ENCODE data around the gene LAMA1.
"Not testable (repeated sequence)": the region's sequence is repeated elsewhere in the genome, so short reads cannot be mapped to it uniquely, and the experiment has no call there.

The LAMA1 gene

GRCh38 chr18:7117390-7118355 is at the start of gene LAMA1:
TSS of gene LAMA1 (minus strand) at chr18:7117797. CDS start at chr18:7117720, 77 bp downstream.
- no peaks in the 10 kb centered on the region for H3K9me3 Mint-ChIP-seq
- H3K4me1 Mint-ChIP-seq (ENCODE audit: low read depth) = no peaks in the 10 kb centered on the region
- peaks cover 38% of the 10 kb centered on the region for H3K27me3 Mint-ChIP-seq (ENCODE audit: low read depth)
- no peaks in the 10 kb centered on the region for H3K36me3 Mint-ChIP-seq (ENCODE audit: low read depth)
- peak within 1 kb of the TSS; percentile 41 for H3K4me3 Mint-ChIP-seq
- no peak within 1 kb of the TSS for H3K27ac Mint-ChIP-seq

DNA sequence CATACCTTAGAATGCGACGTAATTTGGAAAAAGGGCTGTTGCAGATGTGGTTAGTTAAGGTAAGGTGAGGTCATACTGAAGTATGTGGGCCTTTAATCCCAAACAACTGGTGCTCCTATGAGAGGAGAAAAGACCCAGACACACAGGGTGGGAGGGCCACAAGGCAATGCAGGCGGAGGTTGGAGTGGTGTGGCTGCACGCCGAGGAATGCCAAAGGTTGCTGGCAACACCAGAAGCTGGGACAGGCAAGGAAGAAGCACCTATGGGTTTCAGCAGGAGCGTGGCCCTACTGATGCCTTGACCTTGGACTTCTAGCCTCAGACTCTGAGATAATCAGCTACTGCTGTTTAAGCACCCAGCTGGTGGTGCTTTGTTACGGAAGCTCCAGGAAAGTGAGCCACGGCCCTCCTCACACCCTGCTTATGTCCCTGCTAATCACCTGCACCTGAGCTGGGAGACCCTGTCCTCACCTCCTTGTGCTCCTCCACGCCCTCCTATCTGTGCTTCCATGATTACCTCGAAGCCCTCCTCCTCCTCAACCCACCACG is 48.3 kb upstream of the LAMA1 start:
- Mint-ChIP-seq H3K4me3 (no peak overlapping the region), H3K27me3 (ENCODE audit: low read depth) (no peaks in the 10 kb centered on the region), H3K27ac (no peak overlapping the region), H3K9me3 (no peaks in the 10 kb centered on the region), H3K4me1 (ENCODE audit: low read depth) (no peaks in the 10 kb centered on the region), H3K36me3 (ENCODE audit: low read depth) (no peaks in the 10 kb centered on the region)

DNA sequence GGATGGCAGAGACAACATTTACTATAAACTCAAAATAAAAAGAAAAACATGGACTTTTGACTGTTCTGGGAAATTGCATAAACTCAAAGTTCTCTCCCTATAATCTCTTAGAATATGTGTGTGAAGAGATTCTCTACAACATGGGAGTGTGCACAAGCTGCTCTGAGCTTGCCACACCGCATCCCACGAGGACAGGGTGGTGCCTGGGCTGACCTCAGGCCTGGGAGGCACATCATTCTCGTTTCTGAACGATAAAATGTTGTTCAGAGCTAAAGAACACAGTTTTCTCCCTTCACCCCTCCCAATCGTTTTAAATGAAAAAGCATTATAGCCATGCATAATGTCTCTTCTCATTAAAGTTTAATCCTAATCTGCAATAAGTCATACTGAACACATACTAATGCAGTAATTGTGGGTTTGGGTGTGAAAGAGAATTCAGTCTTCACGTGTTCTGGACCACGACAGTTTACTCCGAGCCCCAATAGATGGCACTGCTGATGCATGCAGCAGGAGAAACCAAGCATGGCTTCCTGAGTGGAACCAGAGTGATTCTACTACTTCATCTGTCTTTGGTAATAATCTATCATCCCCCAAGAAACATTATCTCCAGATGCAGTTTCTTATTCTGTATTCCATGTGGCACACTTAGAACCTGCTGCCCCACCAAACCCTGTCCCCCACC is 46.9 kb upstream of the LAMA1 start:
- Mint-ChIP-seq H3K27me3 (ENCODE audit: low read depth) (no peaks in the 10 kb centered on the region), H3K27ac (no peak overlapping the region), H3K4me3 (no peak overlapping the region)

DNA sequence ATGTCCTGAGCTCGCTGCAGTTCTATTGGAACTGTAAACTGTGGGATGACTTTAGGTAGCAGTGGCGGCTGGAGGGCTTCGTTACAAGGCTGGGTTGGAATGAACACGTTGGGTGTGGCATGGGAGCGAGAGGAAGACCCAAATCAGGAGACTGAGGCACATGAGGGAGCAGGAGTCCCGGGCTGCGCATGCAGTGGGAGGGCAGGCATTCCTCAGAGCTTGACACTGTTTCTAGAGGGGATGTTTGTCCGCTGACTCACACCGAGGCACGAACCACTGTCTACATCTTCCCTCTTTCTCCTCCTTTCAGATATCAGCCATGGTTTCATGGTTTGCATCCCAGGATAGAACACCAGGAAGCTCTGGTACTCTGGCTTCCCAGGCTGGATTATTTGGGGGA is 40.6 kb upstream of the LAMA1 start:
- H3K4me3 Mint-ChIP-seq = no peak overlapping the region
- H3K36me3 Mint-ChIP-seq (ENCODE audit: low read depth) = no peaks in the 10 kb centered on the region
- H3K4me1 Mint-ChIP-seq (ENCODE audit: low read depth) = no peaks in the 10 kb centered on the region
- H3K27me3 Mint-ChIP-seq (ENCODE audit: low read depth) = no peaks in the 10 kb centered on the region
- no peak overlapping the region for H3K27ac Mint-ChIP-seq
- H3K9me3 Mint-ChIP-seq = no peaks in the 10 kb centered on the region

More for the DNA sequence above, 46.9 kb upstream of the LAMA1 start:
- no peaks in the 10 kb centered on the region for H3K4me1 Mint-ChIP-seq (ENCODE audit: low read depth)
- no peaks in the 10 kb centered on the region for H3K36me3 Mint-ChIP-seq (ENCODE audit: low read depth)
- H3K9me3 Mint-ChIP-seq = no peaks in the 10 kb centered on the region

DNA sequence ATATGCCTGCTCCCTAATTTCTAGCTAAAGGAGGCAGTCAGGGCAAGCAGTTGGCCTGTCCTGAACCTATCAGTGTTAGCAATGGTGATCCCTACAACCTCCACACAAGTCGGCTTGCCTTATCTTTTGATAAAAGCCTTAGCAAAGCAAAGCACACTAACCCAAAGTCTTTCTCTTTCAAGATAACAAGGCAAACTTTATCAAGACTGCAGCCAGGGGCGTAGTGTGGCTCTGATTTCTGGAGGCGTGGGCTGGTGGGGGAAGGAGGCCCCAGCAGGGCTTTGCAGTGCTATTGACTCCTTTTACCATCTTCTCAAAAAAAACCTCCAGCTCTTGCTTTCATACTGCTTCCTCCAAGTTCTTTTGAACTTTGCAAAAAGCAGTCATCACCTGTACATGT is 40.2 kb upstream of the LAMA1 start:
- Mint-ChIP-seq H3K36me3 (ENCODE audit: low read depth) (no peaks in the 10 kb centered on the region), H3K9me3 (no peaks in the 10 kb centered on the region), H3K4me1 (ENCODE audit: low read depth) (no peaks in the 10 kb centered on the region), H3K27ac (no peak overlapping the region), H3K4me3 (no peak overlapping the region), H3K27me3 (ENCODE audit: low read depth) (no peaks in the 10 kb centered on the region)

- H3K9me3 Mint-ChIP-seq = no peaks in the 10 kb centered on the region
- no peak overlapping the region for H3K4me3 Mint-ChIP-seq
- no peak overlapping the region for H3K27ac Mint-ChIP-seq
- H3K27me3 Mint-ChIP-seq (ENCODE audit: low read depth) = no peaks in the 10 kb centered on the region
- H3K4me1 Mint-ChIP-seq (ENCODE audit: low read depth) = no peaks in the 10 kb centered on the region
- H3K36me3 Mint-ChIP-seq (ENCODE audit: low read depth) = no peaks in the 10 kb centered on the region
Observed at GRCh38 chr18:7155887-7156286, 38.3 kb upstream of the LAMA1 start.

- Mint-ChIP-seq H3K27ac (no peak overlapping the region), H3K4me1 (ENCODE audit: low read depth) (no peaks in the 10 kb centered on the region), H3K36me3 (ENCODE audit: low read depth) (no peaks in the 10 kb centered on the region), H3K4me3 (no peak overlapping the region), H3K9me3 (no peaks in the 10 kb centered on the region), H3K27me3 (ENCODE audit: low read depth) (no peaks in the 10 kb centered on the region)
Observed at GRCh38 chr18:7155092-7155491, 37.5 kb upstream of the LAMA1 start.

GRCh38 chr18:7152440-7152839 is 34.8 kb upstream of the LAMA1 start:
- no peak overlapping the region for H3K27ac Mint-ChIP-seq

GRCh38 chr18:7147399-7147798 is 29.8 kb upstream of the LAMA1 start:
- peaks cover 5% of the 10 kb centered on the region for H3K9me3 Mint-ChIP-seq
- no peaks in the 10 kb centered on the region for H3K36me3 Mint-ChIP-seq (ENCODE audit: low read depth)
- H3K27me3 Mint-ChIP-seq (ENCODE audit: low read depth) = no peaks in the 10 kb centered on the region
- H3K4me3 Mint-ChIP-seq = no peak overlapping the region
- H3K4me1 Mint-ChIP-seq (ENCODE audit: low read depth) = no peaks in the 10 kb centered on the region
- no peak overlapping the region for H3K27ac Mint-ChIP-seq

More at GRCh38 chr18:7152440-7152839, 34.8 kb upstream of the LAMA1 start:
- H3K27me3 Mint-ChIP-seq (ENCODE audit: low read depth) = no peaks in the 10 kb centered on the region
- peaks cover 5% of the 10 kb centered on the region for H3K9me3 Mint-ChIP-seq
- no peak overlapping the region for H3K4me3 Mint-ChIP-seq
- no peaks in the 10 kb centered on the region for H3K36me3 Mint-ChIP-seq (ENCODE audit: low read depth)
- H3K4me1 Mint-ChIP-seq (ENCODE audit: low read depth) = no peaks in the 10 kb centered on the region

GRCh38 chr18:7146067-7146466 is 28.5 kb upstream of the LAMA1 start:
- no peaks in the 10 kb centered on the region for H3K27me3 Mint-ChIP-seq (ENCODE audit: low read depth)
- no peaks in the 10 kb centered on the region for H3K36me3 Mint-ChIP-seq (ENCODE audit: low read depth)
- H3K27ac Mint-ChIP-seq = no peak overlapping the region
- H3K4me3 Mint-ChIP-seq = no peak overlapping the region
- H3K4me1 Mint-ChIP-seq (ENCODE audit: low read depth) = no peaks in the 10 kb centered on the region
- H3K9me3 Mint-ChIP-seq = peaks cover 6% of the 10 kb centered on the region

DNA sequence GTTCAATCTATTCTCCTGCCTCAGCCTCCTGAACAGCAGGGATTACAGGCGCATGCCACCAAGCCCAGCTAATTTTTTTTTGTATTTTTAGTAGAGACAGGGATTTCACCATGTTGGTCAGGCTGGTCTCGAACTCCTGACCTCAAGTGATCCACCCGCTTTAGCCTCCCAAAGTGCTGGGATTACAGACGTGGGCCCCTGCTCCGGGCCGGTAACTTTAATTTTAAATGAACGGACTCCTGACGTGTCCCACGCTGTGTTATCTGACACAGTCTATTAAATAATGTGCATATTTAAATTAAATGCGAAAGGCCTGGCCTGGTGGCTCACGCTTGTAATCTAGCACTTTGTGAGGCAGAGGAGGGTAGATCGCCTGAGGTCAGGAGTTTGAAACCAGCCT is 27.3 kb upstream of the LAMA1 start:
- H3K4me3 Mint-ChIP-seq; H3K9me3 Mint-ChIP-seq; H3K4me1 Mint-ChIP-seq (ENCODE audit: low read depth); H3K27ac Mint-ChIP-seq; H3K36me3 Mint-ChIP-seq (ENCODE audit: low read depth); H3K27me3 Mint-ChIP-seq (ENCODE audit: low read depth): not testable (repeated sequence)

DNA sequence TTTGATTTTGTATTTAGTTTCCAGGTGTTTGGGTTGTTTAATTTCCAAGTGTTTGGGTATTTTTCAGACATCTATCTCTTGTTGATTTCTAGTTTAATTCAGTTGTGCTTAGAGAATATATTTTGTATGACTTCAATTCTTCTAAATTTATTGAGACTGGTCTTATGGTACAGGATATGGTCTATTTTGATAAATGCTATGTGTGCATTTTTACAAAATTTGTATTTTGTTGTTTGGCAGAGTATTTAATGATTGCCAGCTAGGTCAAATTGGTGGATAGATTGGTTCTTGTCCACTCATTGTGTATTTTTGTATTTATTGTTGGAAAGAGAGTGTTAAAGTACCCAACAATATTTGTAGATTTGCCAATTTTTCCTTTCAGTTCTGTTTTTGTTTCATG is 23.7 kb upstream of the LAMA1 start:
- H3K36me3 Mint-ChIP-seq (ENCODE audit: low read depth) = no peaks in the 10 kb centered on the region
- no peaks in the 10 kb centered on the region for H3K4me1 Mint-ChIP-seq (ENCODE audit: low read depth)
- peaks cover 3% of the 10 kb centered on the region for H3K9me3 Mint-ChIP-seq
- H3K27ac Mint-ChIP-seq = no peak overlapping the region
- no peak overlapping the region for H3K4me3 Mint-ChIP-seq
- no peaks in the 10 kb centered on the region for H3K27me3 Mint-ChIP-seq (ENCODE audit: low read depth)

- no peaks in the 10 kb centered on the region for H3K27me3 Mint-ChIP-seq (ENCODE audit: low read depth)
- no peaks in the 10 kb centered on the region for H3K4me1 Mint-ChIP-seq (ENCODE audit: low read depth)
- no peaks in the 10 kb centered on the region for H3K36me3 Mint-ChIP-seq (ENCODE audit: low read depth)
- H3K4me3 Mint-ChIP-seq = no peak overlapping the region
- H3K27ac Mint-ChIP-seq = no peak overlapping the region
- peaks cover 3% of the 10 kb centered on the region for H3K9me3 Mint-ChIP-seq
Observed at GRCh38 chr18:7139409-7139808, 21.8 kb upstream of the LAMA1 start.

DNA sequence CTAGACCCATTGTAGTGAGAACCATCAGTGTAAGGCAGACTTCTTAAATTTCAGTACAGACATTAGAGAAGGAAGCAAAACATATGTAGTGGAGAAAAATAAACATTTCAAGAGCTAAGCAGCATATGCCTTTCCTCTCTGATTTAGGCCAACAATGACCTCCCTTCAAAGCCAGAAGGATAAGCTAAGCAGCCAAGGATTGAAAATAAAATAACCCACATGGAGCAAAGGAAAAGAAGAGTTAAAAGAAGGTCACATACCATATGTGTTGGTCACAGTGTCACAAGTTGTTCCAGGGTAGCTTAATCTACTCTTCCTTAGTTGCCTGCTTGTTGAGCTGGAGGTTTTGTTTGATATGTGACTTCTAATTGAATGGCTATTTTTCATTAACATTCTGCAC is 15.6 kb upstream of the LAMA1 start:
- Mint-ChIP-seq H3K9me3 (peaks cover 10% of the 10 kb centered on the region), H3K4me3 (no peak overlapping the region), H3K27ac (no peak overlapping the region), H3K27me3 (ENCODE audit: low read depth) (no peaks in the 10 kb centered on the region), H3K4me1 (ENCODE audit: low read depth) (no peaks in the 10 kb centered on the region), H3K36me3 (ENCODE audit: low read depth) (no peaks in the 10 kb centered on the region)
